Ramos (cell line): ENCODE data around the gene CORO2A.

Source experiments
- in situ Hi-C: fragments of 300-500 bp; cut with MboI; formaldehyde crosslinking; loops from one replicate; pipeline ENCODE4 v1.14.3; 2022; ENCODE audit warnings: low sequenced_read_pairs; ENCODE audit not compliant: unreplicated experiment

The CORO2A gene

DNA sequence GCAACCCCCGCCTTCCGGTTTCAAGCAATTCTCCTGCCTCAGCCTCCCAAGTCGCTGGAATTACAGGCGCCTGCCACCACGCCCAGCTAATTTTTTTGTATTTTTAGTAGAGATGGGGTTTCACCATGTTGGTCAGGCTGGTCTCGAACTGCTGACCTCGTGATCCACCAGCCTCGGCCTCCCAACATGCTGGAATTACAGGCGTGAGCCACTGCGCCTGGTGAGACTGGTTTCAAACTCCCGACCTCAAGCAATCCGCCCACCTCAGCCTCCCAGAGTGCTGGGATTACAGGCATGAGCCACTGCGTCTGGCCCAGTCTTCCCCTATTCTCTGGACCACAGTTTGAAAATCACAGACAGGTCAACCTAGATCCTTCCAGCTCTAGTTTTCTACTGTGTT, 68.3 kb downstream of the CORO2A start:
- in situ Hi-C loops, result loop anchor here (25.0 kb wide), 1 partner anchor 1963 kb away; the partner anchor contains the start of genes ERP44 and INVS

DNA sequence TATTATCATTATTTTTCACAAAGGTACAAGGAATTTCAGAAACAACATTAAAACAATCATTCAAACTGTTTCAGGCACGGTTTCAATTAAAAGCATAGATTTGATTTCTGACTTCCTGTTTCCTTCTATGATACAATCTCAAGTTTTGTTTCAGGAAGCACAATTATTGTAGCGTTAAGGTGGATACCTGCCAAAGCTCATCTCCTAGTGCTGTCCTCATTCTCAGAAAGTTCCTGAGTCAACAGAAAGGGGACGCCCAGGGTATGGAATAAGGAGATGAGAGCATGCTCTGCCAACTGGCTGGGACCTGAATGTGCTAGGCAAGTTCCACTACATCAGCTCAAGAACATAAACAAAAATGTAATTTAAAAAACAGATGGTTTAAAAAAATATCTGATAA, 71.4 kb downstream of the CORO2A start:
- in situ Hi-C loops, result loop anchor here (25.0 kb wide), 1 partner anchor 1966 kb away; the partner anchor contains the start of genes ERP44 and INVS

DNA sequence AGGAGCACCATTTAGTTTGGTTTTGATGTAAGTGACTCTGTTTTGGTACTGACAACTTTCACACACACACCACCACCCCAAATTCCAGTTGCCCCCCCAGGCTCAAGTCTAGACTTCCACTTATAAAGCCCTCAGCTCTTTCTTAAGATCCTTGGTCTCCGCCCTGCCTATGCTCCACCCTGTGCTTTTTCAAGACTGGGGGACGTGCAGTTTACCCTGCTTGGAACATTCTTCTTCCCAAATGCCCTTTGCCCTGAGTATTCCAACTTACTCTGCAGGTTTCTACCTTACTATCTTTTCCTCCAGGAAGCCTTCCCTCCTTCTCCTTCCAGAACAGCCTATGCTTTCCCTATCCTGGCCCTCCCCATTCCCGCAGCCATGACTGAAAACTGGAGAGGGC, 72.0 kb downstream of the CORO2A start:
- in situ Hi-C loops, result loop anchor here (25.0 kb wide), 1 partner anchor 1967 kb away; the partner anchor contains the start of genes ERP44 and INVS

DNA sequence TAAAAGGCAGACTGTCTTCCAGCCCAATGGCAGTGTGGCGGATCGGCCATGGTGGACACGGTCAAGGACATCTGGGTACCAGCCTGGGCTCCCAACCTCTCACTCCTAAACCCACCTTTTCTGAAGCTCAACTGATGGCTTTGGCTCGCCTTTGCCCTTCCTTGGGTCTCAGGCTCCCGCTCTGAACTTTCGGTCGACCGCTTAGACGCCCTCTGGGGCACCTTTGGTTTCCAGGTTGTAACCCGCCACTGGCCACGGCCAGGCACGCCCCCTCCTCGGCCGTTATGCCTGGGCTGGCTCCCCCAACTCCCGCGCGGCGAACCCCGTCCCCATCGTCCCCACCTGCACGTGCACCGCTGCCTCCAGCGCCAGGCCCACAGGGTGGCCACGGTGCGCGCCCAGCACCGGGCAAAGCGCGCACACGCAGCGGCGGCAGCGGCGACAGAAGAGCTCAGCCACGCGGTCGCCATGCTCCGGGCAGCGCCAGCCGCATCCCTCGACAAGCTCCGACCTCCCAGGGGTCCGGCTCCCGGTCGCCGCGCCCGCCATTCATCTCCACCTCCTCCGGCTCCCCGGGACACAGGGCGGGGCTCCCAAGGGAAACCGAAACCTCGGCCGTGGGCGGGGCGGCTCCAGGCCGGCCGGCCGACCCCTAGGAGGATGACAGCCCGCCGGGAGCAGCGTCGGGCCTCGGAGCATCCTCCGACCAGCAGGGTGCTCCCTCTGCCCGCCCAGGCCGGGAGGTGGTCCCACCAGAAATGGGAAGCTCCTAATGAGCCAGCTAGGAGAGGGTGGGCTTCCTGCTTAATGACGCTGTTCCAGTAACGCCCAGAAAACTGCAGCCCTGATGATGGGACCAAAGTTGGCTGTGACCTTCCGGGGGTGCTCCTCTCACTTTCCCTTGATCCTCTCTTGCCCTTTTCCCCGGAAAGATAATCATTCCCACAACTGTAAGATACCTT, 73.5 kb downstream of the CORO2A start, which contains the start of gene TRIM14:
TRIM14 (minus strand) TSS at position 583 of the 962 bp plus-strand sequence; CDS start at position 549, 34 bp downstream.
- in situ Hi-C loops, result loop anchor here (25.0 kb wide), 1 partner anchor 1968 kb away; the partner anchor contains the start of genes ERP44 and INVS

DNA sequence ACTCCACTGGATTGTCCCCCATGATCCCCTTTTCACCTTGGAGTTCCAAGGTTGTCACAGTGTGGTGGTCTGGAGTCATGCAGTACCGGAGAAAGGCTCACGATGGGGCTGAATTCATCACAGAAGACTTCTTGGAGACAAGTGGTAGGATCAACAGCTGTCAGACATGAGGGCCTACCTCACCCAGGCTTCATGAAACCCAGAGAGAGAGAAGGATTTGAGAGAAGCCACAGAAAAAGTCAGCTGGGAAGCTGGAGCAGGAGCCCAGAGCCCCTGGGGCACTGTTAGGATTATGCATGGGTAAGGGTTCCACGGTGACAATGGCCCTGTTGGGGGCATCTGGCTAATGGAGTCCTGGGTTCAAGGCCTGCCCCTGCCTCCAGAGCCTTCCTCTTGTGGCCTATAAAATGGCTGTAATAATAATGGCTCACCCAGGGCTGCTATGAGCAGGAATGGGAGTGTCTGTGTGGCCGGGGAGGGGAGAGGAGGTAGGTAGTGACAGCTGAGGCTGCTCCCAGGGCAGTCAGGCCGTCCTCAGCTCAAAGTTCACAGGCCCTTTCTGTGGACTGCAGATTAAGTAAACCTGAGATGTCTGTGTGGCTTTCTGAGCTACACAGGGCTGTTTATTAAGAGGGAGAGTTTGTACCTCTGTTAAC, 74.3 kb downstream of the CORO2A start:
- in situ Hi-C loops, result loop anchor here (25.0 kb wide), 1 partner anchor 1969 kb away; the partner anchor contains the start of genes ERP44 and INVS

DNA sequence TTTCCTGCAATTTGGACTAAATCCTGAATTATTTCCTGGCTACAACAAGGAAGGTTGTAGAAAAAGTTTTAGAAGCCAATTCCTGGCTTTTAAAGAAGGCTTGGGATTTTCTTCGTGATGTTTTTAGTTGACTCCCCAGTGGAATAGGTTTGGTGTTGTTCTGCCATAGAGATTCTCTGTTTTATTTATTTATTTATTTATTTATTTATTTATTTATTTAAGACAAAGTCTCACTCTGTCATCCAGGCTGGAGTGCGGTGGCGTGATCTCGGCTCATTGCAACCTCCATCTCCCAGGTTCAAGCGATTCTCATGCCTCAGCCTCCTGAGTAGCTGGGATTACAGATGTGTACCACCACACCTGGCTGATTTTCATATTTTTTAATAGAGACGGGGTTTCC, 75.3 kb downstream of the CORO2A start:
- in situ Hi-C loops, result loop anchor here (25.0 kb wide), 1 partner anchor 1970 kb away; the partner anchor contains the start of genes ERP44 and INVS

DNA sequence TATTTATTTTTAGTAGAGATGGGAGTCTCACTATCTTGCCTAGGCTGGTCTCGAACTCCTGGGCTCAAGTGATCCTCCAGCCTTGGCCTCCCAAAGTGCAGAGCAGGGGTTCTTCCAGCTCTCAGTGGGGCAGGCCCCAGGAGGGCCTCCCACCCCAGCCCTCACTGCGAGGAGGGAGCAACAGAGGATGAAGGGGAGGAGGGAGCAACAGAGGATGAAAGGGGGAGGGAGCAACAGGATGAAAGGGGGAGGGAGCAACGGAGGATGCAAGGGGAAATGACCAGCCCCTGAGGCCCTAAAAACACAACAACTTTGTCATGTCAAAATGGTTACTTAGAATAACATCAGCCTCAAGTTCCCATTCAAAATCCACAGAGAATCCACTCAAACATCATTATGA, 83.4 kb downstream of the CORO2A start:
- in situ Hi-C loops, result loop anchor here (25.0 kb wide), 1 partner anchor 1978 kb away; the partner anchor contains the start of genes ERP44 and INVS

DNA sequence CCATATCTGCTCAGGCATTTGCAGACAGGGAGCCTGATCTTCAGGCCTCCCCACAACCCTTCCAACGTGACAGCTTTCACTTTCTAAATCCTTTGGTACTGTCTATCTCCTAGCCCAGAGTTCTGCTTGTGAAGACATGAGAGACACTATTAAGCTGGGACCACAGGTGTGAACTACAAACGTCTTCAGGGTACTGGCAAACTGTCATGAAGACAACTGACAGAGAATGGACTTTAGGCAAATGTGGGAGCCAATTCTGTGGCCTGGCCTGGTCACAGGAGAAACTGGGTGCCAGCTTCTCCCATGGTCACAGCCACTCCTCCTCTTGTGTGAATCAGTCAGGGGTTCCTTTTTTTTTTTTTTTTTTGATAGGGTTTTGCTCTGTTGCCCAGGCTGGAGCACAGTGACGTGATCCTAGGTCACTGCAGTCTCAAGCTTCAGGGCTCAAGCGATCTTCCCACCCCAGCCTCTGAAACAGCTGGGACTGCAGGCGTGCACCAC, 83.9 kb downstream of the CORO2A start:
- in situ Hi-C loops, result loop anchor here (25.0 kb wide), 1 partner anchor 1979 kb away; the partner anchor contains the start of genes ERP44 and INVS

DNA sequence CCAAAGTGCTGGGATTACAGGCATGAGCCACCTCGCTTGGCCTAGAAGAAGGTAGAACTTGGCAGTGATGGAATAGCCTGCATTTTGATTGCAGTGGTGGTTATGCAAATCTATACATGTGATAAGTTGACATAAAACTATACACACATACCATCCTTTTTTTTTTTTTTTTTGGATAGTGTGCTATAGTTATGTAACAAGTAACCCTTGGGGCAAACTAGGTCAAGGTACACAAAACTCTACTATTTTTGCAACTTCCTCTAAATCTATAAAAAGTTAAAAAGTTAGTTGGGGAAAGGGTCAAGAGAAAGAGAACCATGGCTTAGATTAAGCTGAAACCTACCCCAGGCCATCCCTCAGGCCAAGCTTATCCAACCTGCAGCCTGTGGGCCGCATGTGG, 84.5 kb downstream of the CORO2A start:
- in situ Hi-C loops, result loop anchor here (25.0 kb wide), 1 partner anchor 1979 kb away; the partner anchor contains the start of genes ERP44 and INVS

DNA sequence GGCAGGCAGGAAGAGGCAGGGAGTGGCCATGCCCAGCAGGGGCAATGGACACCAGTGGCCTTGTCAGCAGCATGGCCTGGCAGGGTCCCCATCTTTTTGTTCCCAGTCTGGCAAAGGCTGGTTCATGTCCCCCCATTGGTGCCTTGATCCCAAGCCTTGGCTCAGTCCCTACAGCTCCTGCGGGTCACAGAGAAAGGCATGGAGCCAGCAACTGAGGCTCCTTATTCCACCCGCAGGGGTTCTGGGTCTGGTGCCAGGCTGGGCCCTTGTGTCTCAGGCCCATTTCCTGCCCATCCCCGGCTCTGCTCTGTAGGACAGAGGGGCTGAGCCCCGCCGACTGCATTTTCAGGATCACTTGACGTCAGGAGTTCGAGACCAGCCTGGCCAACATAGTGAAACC, 87.4 kb downstream of the CORO2A start:
- in situ Hi-C loops, result loop anchor here (25.0 kb wide), 1 partner anchor 1982 kb away; the partner anchor contains the start of genes ERP44 and INVS

DNA sequence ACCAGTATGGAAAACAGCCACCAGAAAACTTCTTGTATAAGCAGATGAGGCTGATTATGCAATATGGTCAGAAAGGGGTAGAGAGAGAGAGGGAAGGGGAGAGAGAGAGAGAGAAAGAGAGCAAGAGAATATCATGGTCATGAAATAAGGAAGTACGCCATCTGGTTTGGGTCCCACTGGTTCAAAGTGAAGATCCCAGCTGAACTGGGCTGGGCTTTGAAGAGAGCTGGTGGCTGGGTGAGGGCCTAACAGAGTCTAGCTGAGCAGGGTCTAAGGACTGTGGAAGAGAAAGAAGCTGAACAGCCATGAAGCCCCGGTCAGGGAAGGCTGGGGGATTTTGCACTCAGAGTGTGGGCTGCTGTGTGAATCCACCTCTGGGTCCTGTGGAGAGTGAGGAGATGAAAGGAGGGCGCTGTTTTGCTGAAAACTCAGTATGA, 88.0 kb downstream of the CORO2A start:
- in situ Hi-C loops, result loop anchor here (25.0 kb wide), 1 partner anchor 1983 kb away; the partner anchor contains the start of genes ERP44 and INVS

DNA sequence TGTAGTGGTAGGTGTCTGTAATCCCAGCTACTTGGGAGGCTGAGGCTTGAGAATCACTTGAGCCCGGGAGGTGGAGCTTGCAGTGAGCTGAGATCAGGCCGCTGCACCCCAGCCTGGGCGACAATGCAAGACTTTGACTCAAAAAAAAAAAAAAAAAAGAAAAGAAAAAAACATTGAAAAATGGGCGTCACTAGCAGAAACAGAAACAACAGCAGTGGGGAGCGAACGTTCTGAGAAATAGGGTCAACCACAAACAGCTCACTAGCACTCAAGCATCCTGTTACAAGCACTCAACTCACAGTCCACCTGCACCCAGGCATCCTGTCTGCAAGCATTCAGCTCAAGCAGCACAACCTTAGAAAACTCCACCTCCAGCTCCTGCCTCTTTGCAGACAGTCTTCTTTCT, 90.6 kb downstream of the CORO2A start:
- in situ Hi-C loops, result loop anchor here (25.0 kb wide), 1 partner anchor 1985 kb away; the partner anchor contains the start of genes ERP44 and INVS

DNA sequence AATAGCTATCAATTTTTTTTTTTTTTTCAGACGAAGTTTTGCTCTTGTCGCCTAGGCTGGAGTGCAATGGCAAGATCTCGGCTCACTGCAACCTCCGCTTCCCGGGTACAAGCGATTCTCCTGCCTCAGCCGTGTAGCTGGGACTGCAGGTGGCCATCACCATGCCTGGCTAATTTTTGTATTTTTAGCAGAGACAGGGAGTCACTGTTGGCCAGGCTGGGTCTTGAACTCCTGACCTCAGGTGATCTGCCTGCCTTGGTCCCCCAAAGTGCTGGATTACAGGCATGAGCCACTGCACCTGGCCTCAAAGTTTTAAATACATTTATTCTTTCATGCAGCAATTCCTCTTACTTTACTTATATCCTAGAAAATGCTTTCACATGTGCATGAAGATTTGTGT, 91.0 kb downstream of the CORO2A start:
- in situ Hi-C loops, result loop anchor here (25.0 kb wide), 1 partner anchor 1986 kb away; the partner anchor contains the start of genes ERP44 and INVS

DNA sequence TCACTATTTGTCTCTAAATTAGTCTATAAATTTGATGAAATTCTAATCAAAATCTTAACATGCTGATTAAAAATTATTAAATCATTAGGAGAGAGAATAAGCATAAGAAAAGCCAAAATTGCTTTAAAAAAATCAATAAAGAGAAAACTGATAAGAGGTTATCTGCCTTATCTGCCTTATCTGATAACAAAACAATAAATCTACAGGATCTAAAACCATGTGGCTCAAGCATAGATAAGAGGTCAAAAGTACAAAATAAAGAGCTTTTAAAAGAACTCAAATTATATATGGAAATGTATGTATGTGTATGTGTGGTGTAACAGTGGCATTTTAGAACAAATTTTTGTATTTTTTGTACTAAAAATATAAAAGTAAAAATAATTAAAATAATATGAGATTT, 92.0 kb downstream of the CORO2A start:
- in situ Hi-C loops, result loop anchor here (25.0 kb wide), 1 partner anchor 1987 kb away; the partner anchor contains the start of genes ERP44 and INVS

DNA sequence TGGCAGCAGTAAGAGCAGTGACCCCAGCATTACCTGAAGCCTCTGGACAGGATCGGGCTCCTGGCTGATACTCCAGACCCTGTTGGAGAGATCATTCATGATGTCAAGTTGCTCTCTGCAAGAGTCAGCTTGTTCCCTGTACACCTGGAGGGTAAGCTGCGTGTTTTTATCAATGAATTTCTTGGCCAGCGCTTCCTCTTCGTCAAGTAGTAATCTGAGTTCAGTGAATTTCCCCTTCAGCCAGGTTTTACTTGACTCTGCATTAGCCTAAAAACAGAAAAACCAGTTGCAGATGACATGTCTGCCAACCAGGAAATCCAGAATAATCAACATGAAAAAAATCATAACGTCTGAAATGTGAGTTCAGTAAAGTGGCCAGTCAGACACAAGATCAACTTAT, 92.5 kb downstream of the CORO2A start:
- in situ Hi-C loops, result loop anchor here (25.0 kb wide), 1 partner anchor 1987 kb away; the partner anchor contains the start of genes ERP44 and INVS

DNA sequence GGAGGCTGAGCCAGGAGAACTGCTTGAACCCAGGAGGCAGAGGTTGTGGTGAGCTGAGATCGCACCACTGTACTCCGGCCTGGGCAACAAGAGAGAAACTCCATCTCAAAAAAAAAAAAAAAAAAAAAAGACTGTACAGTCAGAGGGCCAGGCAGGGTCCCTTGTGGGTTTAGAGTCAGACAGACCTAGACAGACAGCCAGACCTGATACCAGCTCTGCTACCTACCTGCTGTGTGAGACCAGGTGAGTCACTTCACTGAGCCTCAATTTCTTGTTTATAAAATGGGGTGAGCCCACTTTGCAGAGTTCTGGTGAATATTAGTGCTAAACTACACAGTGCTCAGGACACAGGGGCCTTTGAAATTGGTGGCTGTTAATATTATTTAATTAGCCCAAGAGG, 93.1 kb downstream of the CORO2A start:
- in situ Hi-C loops, result no loop called here

DNA sequence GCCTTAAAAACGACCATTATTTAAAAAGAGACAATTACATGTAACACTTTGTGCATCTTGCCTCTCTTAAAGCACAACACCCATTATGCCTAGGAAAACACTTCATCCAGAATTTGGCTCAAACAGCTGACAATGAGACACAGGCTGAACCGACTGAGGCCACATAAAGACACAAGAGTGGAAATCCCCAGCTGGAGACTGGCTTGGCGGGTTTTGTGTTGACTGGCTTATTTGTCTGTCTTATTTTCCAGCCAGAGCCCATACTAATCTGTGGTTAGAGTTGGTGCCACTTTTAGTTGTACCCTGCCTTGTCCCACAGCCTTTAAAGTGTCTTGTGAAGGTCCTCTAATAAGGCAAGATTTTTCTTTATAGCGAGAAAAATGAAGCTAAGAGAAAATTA, 94.6 kb downstream of the CORO2A start:
- in situ Hi-C loops, result no loop called here

DNA sequence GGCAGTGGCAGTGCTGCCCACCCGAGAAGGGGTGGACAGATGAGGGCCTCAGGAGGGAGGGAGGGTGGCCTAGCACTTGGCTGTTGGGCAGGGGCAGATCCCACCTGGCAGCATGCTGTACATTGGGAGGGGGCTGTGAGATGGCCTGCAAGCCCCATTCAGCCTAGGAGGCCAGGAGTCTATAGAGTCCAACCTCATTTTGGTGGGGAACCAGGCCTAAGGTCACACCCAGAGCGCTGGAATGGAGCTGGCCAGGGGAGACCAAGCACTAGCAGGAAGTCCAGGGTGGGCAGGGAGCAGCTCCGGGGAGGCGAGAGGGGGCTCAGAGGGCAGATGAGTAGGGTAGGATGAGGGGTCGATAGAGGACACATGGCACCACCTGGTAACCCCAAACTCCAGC, 96.3 kb downstream of the CORO2A start:
- in situ Hi-C loops, result no loop called here

DNA sequence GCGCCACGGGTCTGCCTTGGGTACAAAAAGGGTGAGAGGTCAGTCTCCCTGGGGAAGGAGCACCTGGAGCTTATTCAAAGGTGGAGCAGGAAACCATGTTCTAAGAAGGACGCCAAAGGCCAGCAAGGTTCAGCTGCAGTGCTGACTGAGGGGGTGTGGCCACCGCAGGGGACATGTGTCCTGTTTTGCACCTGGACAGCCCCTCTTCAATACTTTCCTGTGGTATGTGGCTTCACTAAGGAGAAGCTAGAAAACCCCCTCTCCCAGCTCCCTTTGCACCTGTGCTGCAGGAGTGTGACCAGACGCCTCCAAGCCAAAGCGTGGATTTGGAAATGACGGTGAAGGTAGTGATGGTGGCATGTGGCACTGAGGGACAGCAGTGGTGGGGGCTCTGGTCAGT, 97.0 kb downstream of the CORO2A start:
- in situ Hi-C loops, result no loop called here

DNA sequence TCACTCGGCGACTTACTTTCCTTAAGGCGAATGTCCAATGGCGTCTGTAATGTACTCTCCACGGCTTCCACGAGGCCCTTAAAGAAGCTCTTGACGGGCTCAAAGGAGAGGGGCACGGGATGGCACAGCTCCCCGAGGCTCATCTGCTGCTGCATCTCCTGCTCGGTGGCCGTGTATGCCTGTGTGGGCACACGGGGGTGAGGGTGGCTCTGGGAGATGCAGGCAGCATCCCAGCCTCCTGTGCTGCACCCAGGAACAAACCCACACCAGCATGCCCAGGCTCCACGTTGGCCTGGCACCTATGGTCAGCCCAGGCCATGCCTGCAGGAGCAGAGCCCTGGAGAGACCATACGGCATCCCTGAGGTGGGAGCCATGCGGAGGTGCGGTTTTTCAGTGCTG, 97.6 kb downstream of the CORO2A start:
- in situ Hi-C loops, result no loop called here
